ENCODE data around the gene C19orf67.

Gene C19orf67

DNA sequence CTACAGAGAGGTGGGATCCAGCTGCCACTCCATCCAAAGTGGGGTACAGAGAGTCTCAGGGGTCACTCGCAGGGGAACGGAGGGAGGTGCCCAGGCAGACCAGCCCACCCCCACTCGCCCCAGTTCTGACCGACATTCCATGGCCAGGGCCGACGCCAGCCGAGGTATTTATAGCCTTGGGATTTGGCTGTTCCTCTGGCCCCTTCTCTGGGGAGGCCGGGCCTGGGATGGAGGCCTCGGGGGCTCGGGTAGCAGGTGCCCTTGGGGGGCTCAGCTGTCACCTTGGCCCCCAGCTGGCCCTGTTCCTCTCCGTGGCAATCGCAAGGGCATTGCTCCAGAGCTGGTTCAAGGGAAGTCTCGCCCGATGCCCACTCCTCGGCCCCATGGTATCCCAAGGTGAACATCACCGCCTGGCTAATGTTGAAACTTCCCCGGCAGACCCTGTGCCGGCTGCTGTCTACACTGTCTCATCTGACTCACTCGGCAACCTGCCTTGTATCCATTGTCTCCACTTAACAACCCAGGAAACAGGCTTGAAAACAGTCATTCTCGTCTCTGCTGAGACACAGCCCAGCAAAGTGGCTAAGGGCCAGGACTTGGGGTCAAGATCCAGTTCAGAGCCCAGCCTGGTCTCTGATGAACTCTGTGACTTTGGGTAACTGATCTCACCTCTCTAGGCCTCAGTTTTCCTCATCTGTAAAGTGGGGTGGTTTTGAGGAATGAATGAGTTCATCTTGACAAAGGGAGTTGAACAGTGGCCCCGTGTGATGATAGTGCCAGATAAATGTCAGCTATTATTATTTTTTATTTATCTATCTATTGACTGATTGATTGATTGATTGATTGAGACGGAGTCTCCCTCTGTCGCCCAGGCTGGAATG, 22.2 kb upstream of the C19orf67 start:
- DNase-seq = no peak

DNA sequence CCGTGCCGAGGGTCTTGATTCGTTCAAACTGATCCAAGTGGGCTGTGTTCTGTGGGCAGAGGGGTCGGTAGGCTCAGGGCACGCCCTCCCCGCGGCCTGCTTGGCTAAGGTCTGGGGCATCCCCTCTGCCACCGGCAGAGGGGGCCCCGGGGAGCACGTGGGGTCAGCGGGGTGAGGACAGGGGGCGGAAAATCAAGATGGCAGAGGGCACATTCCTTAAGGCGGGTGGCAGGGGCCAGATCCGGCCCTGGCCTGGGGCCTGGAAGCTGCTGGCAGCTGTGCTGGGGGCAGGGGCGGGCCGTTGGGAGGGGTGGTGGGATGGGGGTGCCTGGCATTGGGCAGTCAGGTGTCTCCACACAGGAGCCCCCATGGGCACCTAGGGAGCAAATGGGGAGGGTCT, 21.3 kb upstream of the C19orf67 start:
- no peak for DNase-seq

GRCh38 chr19:14105680-14106079, 20.1 kb upstream of the C19orf67 start:
- no peak for DNase-seq

DNA sequence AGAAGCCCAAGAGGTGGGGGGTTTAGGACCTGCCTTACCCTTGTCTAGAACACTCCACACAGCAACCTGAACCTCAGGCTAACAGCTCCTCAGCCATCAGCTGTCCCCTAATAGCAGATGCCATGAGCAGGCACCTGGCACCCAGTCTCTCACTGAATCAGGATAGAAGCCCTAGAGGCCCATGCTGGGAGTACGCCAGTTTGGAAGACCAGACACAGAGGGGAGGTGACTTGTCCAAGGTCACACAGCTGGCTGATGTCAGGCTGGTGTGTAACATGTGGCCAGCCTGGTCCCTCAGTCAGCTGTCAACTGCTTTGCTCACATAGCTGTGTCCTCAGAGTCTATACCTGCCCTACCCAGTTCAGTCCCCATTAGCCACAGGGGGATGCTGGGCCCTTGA, 17.7 kb upstream of the C19orf67 start:
- DNase-seq = no peak

DNA sequence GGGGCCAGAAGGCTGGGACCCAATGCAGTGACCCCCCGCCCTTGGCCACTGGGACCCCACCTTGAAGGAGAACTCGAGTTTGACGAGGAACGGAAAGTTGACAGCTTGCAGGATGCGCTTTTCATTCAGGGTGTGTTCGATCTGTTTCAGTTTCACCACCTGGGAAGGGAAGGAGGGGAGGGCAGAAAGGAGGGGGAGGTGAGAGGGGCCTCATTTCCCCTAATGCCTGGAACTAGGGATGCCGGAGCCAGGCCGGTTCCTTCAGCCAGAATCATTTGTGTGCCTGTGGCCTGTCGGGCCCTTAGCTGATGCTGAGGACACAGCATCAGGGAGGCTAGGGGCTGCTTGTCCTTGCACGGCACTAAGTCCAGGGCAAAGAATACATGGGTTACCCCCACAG, 17.2 kb upstream of the C19orf67 start:
- no peak for DNase-seq

GRCh38 chr19:14102102-14102696, 16.6 kb upstream of the C19orf67 start:
- DNase-seq = no peak

GRCh38 chr19:14101003-14101545, 15.5 kb upstream of the C19orf67 start:
- no peak for DNase-seq

- no peak for DNase-seq
Measured at GRCh38 chr19:14097532-14098151, 12.1 kb upstream of the C19orf67 start.

GRCh38 chr19:14096272-14096992, 10.8 kb upstream of the C19orf67 start:
- no peak for DNase-seq

- no peak for DNase-seq
Measured at GRCh38 chr19:14094854-14095253, 9.3 kb upstream of the C19orf67 start.

GRCh38 chr19:14093117-14093823, 7.7 kb upstream of the C19orf67 start:
- no peak for DNase-seq

GRCh38 chr19:14091813-14092462, 6.4 kb upstream of the C19orf67 start:
- DNase-seq = no peak

GRCh38 chr19:14091081-14091812, 5.7 kb upstream of the C19orf67 start:
- no peak for DNase-seq

DNA sequence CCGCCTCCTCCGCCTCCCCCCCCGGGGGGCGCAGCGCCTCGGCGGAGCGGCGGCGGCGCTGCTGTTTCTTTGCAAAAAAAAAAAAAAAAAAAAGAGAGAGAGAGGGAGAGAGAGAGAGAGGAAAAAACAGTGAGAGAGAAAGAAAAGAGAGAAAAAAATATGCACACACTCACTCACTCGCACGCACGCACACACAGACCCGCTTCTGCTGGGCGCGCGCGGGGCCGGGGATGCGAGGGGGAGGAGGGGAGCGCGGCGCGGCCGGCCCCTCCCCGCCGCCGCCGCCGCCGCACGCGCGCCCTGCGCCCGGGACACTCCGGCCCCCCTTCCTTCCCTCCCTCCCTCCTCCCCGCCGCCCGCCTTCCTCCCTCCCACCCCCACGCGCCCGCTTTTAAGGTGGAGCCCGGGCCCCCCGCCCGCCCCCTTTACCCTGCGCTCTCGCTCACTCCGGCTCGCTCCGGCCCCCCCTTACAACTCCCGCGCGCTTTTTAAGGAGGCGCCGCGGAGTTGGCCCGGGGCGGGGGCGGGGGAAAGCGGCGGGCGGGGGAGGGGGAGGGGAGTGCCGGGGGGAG, 5.0 kb upstream of the C19orf67 start, which contains the start of gene SAMD1:
Gene SAMD1 (minus strand): TSS at position 243 of the 572 bp plus-strand sequence.
- DNase-seq = peak; percentile 60

DNA sequence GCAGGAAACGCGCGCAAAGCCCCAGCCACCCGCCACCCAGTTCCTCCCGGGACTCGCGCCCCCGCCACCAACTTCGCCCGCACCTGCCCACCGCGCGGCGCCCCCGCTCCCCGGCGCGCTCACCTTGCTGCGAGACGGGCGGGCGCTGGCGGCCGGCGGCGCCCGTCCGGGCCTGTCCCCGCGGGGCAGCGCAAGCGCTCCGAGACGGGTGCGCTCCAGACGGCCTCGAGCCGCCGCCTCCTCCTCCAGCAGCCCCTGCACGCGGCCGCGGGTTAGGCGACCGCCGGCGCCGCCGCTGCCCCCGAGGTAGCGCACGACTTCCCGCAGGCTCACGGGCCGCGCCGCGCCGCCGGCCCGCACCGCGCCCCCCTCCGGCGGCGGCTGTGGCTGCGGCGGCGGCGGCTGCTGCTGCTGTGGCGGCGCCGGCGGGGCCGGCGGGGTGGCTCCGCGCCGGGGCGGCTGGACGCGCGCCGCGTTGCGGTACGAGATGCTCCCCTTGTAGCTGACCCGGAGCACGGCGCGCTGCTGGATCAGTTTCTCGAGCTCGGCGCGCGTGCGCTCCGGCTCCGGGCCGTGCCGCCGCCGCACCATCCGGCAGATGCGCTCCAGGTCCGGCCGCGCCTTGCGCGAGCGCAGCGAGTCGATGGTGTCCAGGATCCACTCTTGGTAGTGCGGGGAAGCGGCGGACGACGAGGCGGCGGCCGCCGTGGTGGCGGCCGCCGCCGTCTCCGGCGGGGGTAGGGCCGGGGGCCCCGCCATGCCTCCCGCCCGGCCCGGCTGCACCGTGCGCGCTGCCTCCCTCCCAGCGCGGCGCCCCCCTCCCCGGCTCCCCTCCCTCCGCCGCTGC, 4.3 kb upstream of the C19orf67 start:
- no peak for DNase-seq

GRCh38 chr19:14089412-14089661, 3.8 kb upstream of the C19orf67 start:
- DNase-seq = no peak

DNA sequence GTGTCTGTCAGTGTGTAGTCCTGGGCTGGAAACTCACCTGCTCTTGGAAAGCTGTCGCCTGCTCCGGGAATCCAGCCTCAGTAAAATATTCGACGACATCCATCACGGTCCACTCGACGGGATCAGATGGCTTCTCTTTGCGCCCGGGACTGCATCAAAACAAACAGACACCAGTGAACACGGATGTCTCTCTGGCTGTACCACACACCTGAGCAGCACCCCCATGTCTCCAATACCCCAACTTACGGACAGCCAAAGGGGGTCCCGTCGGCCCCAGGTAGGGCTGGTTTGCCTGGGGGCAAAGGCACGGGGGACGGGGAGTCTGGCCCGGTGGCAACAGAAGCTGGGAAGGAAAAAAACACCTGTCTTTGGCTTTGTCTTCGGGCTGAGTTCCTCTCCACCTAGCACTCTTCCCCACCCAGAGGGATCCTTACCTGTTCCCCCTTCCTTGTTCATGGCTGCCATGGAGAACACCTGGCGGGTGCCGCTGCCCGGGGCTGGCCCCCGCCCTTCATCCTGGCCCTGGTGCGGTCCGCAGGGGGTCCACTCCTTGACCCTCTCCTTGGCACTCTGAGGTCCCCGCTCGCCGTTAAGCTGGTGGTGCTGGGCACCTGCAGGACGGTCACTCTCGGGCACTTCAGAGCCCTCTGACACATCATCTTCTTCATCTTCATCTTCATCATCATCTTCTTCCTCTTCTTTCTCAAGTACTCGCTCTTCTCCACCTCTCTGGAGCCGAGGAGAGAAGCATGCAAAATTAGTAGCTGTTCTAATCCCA, 3.2 kb upstream of the C19orf67 start:
- no peak for DNase-seq

DNA sequence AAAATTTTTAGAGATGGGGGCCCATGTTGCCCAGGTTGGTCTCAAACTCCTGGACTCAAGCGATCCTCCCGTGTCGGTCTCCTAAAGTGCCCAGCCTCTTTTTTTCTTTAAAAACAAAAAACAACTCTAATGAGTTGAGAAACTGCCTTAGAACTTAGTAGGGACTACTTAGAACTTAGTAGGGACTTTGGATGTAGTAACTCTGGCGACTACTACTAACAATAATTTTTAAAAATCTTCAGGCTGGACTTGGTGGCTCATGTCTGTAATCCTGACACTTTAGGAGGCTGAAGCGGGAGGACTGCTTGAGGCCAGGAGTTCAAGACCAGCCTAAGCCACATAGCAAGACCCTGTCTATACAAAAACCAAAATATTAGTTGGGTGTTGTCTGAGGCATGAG, 515 bp upstream of the C19orf67 start:
- no peak for DNase-seq

- DNase-seq = no peak
Measured at GRCh38 chr19:14082675-14082960, 3.0 kb downstream of the C19orf67 start.

All from NCI-H2107 (cell line).